GM18873 (cell line): ENCODE measurements around the gene SAMD9.
A peak's percentile ranks its signal among the peaks of the same experiment; 100 is the strongest.
"Not testable (repeated sequence)": the region's sequence is repeated elsewhere in the genome, so short reads cannot be mapped to it uniquely, and the experiment has no call there.

Source experiments
- ATAC-seq: cut with Tn5 transposase; IDR thresholded peaks from one replicate; pipeline ENCODE4 v1.9.1; 2021; ENCODE audit warnings: mild to moderate bottlenecking, moderate library complexity, moderate number of reproducible peaks; ENCODE audit not compliant: unreplicated experiment, low FRiP score

The SAMD9 gene

GRCh38 chr7:93120592-93121549 lies 3.1 kb upstream of the SAMD9 start:
- ATAC-seq: no peak

GRCh38 chr7:93119191-93119905 lies 1.6 kb upstream of the SAMD9 start:
- ATAC-seq: no peak

GRCh38 chr7:93117327-93117726 lies 452 bp downstream of the SAMD9 start:
- ATAC-seq: no peak

GRCh38 chr7:93115796-93116195 lies 2.0 kb downstream of the SAMD9 start:
- no peak for ATAC-seq

GRCh38 chr7:93108003-93108402 lies 9.8 kb downstream of the SAMD9 start:
- ATAC-seq: no peak

GRCh38 chr7:93097388-93097787 lies 20.4 kb downstream of the SAMD9 start:
- ATAC-seq: no peak

GRCh38 chr7:93092757-93093370 lies 24.9 kb downstream of the SAMD9 start:
- ATAC-seq: peak; percentile 74

- not testable (repeated sequence) for ATAC-seq
These were observed 44.4 kb downstream of the SAMD9 start for GRCh38 chr7:93073357-93073756.

- ATAC-seq: no peak
These were observed 55.2 kb downstream of the SAMD9 start for GRCh38 chr7:93062599-93062998.

- no peak for ATAC-seq
These were observed 56.9 kb downstream of the SAMD9 start for GRCh38 chr7:93060865-93061264.

GRCh38 chr7:93060025-93060424 lies 57.8 kb downstream of the SAMD9 start:
- no peak for ATAC-seq

- not testable (repeated sequence) for ATAC-seq
These were observed 61.2 kb downstream of the SAMD9 start for GRCh38 chr7:93056621-93057020.

- ATAC-seq: peak; percentile 45
These were observed 62.2 kb downstream of the SAMD9 start for GRCh38 chr7:93055543-93056107.

GRCh38 chr7:93054975-93055374 lies 62.8 kb downstream of the SAMD9 start:
- ATAC-seq: no peak

GRCh38 chr7:93053949-93054943 lies 63.5 kb downstream of the SAMD9 start:
- ATAC-seq: no peak

- ATAC-seq: no peak
These were observed 64.4 kb downstream of the SAMD9 start for GRCh38 chr7:93053209-93053948.

GRCh38 chr7:93051660-93052059 lies 66.1 kb downstream of the SAMD9 start:
- no peak for ATAC-seq
